ENCODE measurements around the gene PSMG2.

Gene PSMG2

DNA sequence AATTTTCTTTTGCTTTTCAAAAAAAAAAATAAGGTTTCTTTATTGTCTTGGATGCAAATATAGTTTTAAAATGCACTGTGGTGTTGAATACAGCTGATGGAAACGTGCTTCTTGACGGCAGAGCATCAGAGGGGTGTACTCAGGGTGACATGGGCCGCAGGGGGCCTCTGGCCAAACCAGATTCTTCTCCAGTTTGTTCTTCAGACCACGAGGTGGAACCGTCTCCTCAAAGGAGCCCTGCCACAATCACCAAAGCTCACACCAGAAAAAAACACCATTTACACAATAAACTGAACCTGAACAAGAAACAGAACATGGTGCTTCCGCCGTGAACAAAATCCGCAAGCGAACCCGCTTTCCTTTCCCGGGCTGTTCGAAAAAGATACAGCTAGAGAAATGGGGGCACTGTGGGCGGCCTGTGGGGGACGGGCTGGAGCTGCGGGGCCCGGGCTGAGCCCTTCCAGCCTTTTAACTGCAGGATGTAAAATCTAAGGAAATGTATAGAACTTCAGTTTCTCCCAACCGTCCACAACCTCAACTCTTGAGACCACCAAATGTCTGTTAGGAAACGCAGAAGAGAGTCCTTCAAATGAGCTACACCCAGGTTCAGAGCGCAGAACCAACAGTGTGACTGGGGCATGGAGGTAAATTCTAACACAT lies 34.5 kb downstream of the PSMG2 start:
- Histone ChIP-seq H3K79me2 (no peaks in the 10 kb centered on the region), H3K9me3 (ENCODE audit: control insufficient read depth, low read length) (no peaks in the 10 kb centered on the region), H3K4me2 (ENCODE audit: low read length) (no peak overlapping the region), H3K27ac (no peak overlapping the region), H3K27me3 (ENCODE audit: control insufficient read depth, insufficient read depth, low read length) (no peaks in the 10 kb centered on the region), H3K4me3 (ENCODE audit: low read depth, low read length) (no peak overlapping the region), H3K9ac (no peak overlapping the region), H3K36me3 (ENCODE audit: control insufficient read depth, insufficient read depth, low read length) (no peaks in the 10 kb centered on the region), H3K4me1 (no peaks in the 10 kb centered on the region), H2AFZ (no peak overlapping the region)
- TF ChIP-seq, protein P1, sequence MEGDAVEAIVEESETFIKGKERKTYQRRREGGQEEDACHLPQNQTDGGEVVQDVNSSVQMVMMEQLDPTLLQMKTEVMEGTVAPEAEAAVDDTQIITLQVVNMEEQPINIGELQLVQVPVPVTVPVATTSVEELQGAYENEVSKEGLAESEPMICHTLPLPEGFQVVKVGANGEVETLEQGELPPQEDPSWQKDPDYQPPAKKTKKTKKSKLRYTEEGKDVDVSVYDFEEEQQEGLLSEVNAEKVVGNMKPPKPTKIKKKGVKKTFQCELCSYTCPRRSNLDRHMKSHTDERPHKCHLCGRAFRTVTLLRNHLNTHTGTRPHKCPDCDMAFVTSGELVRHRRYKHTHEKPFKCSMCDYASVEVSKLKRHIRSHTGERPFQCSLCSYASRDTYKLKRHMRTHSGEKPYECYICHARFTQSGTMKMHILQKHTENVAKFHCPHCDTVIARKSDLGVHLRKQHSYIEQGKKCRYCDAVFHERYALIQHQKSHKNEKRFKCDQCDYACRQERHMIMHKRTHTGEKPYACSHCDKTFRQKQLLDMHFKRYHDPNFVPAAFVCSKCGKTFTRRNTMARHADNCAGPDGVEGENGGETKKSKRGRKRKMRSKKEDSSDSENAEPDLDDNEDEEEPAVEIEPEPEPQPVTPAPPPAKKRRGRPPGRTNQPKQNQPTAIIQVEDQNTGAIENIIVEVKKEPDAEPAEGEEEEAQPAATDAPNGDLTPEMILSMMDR (IDR thresholded peaks at IDR 0.05), result no peak

DNA sequence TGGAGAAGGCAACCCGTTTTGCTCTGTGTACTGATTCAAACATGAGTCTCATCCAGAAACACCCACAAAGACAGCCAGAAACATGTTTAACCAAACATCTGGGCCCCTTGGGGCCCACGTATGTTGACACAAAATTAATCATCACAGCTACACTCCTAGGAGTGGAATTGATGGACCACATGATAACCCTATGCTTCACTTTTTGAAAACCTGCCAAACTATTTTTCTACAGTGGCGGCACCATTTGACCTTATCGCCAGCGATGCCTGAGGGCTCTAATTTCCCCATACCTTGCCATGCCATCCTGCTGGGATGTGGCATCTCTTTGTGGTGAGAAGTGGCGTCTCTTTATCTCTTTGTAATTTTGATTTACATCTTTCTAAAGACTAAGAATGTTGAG lies 38.5 kb downstream of the PSMG2 start:
- H2AFZ ChIP-seq, result no peak overlapping the region
- no peaks in the 10 kb centered on the region for H3K79me2 ChIP-seq
- H3K36me3 ChIP-seq (ENCODE audit: control insufficient read depth, insufficient read depth, low read length), result no peaks in the 10 kb centered on the region
- no peak overlapping the region for H3K27ac ChIP-seq
- H3K27me3 ChIP-seq (ENCODE audit: control insufficient read depth, insufficient read depth, low read length), result no peaks in the 10 kb centered on the region
- TF ChIP-seq, protein P1 (IDR thresholded peaks at IDR 0.05), result no peak
- no peak overlapping the region for H3K4me3 ChIP-seq (ENCODE audit: low read depth, low read length)
- H3K4me1 ChIP-seq, result no peaks in the 10 kb centered on the region
- no peak overlapping the region for H3K9ac ChIP-seq
- no peaks in the 10 kb centered on the region for H3K9me3 ChIP-seq (ENCODE audit: control insufficient read depth, low read length)
- H3K4me2 ChIP-seq (ENCODE audit: low read length), result no peak overlapping the region

DNA sequence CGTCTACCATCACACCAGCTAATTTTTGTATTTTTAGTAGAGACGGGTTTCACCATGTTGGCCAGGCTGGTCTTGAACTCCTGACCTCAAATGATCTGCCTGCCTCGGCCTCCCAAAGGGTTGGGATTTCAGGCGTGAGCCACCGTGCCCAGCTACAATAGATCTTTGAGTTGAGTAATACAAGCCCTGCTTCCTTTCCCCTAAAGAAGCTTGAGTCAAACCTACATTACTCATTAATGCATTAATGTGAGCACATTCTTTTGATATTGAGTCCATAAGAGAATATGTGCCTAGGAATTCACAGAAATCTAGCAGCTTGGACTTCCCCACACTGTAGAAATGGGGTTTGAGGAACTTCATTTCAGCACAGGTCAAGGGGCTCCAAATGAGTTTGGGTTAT lies 39.6 kb downstream of the PSMG2 start:
- no peak overlapping the region for H3K4me3 ChIP-seq (ENCODE audit: low read depth, low read length)
- no peaks in the 10 kb centered on the region for H3K79me2 ChIP-seq
- no peaks in the 10 kb centered on the region for H3K9me3 ChIP-seq (ENCODE audit: control insufficient read depth, low read length)
- H3K27ac ChIP-seq, result no peak overlapping the region
- H3K9ac ChIP-seq, result no peak overlapping the region
- H3K4me1 ChIP-seq, result no peaks in the 10 kb centered on the region
- H2AFZ ChIP-seq, result no peak overlapping the region
- H3K36me3 ChIP-seq (ENCODE audit: control insufficient read depth, insufficient read depth, low read length), result no peaks in the 10 kb centered on the region
- no peak overlapping the region for H3K4me2 ChIP-seq (ENCODE audit: low read length)
- TF ChIP-seq, protein P1 (IDR thresholded peaks at IDR 0.05), result no peak
- H3K27me3 ChIP-seq (ENCODE audit: control insufficient read depth, insufficient read depth, low read length), result no peaks in the 10 kb centered on the region

DNA sequence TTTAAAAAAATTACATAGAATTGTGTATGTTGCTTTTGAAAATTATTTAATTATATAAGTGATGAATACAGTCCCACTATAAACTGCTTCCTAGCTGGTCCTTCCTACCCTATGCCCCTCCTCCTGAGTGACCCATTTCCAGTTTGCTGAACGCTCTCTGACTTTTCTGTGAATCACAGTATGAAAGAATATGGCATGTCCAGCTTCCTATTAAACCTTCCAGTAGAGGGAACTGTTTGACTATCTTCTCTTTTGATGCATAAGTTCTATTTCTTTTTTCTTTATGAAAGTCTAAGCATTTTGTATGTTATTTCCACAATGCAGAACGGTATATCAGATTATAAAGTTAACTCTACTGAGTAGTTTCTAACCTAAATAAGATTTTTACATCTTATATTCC lies 41.3 kb downstream of the PSMG2 start:
- no peaks in the 10 kb centered on the region for H3K4me1 ChIP-seq
- H3K27me3 ChIP-seq (ENCODE audit: control insufficient read depth, insufficient read depth, low read length), result no peaks in the 10 kb centered on the region
- H3K4me2 ChIP-seq (ENCODE audit: low read length), result no peak overlapping the region
- H3K4me3 ChIP-seq (ENCODE audit: low read depth, low read length), result no peak overlapping the region
- H3K27ac ChIP-seq, result no peak overlapping the region
- no peak overlapping the region for H3K9ac ChIP-seq
- H3K79me2 ChIP-seq, result no peaks in the 10 kb centered on the region
- H2AFZ ChIP-seq, result no peak overlapping the region
- H3K9me3 ChIP-seq (ENCODE audit: control insufficient read depth, low read length), result no peaks in the 10 kb centered on the region
- H3K36me3 ChIP-seq (ENCODE audit: control insufficient read depth, insufficient read depth, low read length), result no peaks in the 10 kb centered on the region
- TF ChIP-seq, protein P1 (IDR thresholded peaks at IDR 0.05), result peak; percentile 52
